Effector CD4-positive, alpha-beta T cell (primary cell): ENCODE data around the gene ARPP21.

ENCODE experiments used
- DNase-seq: peaks from one replicate; pipeline ENCODE4 v3.0.0-alpha.2; 2020

Gene ARPP21

DNA sequence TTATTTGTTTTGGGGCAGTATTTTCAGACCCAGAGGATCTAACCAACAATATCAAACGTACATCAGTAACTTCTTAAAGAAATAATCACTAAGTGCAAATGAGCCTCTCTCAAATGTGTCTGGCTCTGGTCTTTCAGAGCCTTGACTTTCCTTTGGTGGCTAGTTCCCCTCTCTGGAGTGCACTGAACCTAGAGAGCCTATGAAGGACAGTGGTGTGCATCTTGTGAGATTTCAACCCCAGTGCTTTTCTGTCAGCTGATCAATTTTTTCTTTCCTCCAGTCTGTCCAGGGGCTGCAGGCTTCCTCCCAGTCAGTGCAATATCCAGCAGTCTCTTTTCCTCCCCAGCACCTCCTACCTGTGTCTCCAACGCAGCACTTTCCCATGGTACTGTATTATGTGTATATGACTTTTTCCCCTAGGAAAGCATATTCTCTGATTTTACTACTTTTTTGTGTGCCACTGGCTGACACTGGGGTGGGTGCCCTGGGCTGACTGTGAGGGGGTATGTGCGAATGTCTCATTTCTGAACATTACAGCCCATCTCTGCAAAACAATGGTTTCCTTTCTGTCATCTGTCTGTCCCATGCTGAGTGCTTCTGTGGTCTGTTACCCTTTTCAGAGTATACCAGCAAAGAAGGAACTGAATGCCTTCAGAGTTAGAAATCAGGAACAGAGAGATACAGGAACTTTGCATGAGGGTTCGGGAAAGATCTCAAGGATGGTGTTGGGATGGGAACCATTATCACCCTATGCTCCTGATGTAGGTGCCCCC is 98.8 kb downstream of the ARPP21 start:
- no peak for DNase-seq

DNA sequence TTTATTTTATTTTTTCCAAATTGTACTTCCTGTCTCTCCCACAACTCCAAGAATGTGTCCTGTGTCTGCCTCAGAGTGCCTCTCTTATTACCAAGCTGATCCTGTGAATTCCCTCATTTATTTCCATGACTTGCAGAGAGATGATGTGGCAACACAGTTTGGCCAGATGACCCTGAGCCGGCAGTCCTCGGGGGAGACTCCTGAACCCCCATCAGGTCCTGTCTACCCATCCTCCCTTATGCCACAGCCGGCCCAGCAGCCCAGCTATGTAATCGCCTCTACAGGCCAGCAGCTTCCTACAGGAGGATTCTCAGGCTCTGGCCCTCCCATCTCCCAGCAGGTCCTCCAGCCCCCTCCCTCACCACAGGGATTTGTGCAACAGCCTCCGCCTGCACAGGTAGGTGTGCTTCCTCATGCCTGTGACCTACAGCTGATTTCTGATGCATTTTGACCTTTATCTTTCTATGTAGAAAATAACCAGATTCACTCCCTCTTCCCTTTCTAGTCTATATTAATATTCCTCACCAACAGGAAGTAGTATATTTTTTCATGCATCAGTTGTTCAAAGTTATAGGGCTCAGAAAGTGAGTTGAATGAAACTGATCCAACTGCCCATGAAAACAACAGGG is 100.0 kb downstream of the ARPP21 start:
- no peak for DNase-seq

DNA sequence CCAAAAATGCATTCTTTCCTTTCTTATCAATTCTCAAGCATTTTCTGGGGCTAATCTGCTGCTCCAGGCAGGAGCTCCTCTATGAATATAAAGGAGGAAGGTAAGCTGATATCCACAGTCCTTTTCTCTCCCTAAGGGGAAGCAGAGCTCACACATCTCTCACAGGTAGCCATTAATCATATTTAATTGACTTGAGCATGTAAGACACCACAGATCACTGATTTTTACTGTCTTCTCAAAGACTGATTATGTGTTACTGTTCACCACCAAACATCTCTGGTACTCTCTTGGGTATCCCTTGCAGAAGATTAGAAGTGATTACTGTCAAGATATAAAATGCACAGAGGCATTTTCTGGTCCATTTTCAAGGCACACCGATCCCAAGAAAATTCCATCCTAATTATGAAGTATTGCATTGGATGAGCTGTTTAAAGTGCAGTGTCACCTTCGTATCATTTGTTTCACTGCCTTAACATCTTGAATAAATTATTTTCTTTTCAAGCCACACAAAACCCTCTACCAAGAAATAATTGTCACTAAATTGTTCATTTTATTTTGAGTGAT is 100.7 kb downstream of the ARPP21 start:
- DNase-seq, result no peak

DNA sequence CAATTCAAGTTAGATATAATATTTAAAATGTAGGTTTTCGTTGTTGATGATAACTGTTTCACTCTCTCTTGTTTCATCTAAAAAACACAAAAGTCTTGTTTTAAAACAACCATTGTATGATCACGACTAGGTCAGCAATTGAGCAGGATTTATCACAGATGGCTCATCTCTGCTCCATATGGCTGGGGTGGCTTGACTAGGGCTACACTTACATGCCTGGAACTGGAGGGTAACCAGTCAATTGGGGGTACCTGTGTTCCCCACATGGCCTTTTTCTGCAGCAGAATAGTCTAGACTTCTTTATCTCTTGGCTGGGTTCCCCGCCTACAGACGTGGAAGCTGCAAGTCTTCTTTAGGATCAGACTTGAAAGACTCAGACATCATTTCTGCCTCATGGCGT is 103.9 kb downstream of the ARPP21 start:
- DNase-seq, result no peak

DNA sequence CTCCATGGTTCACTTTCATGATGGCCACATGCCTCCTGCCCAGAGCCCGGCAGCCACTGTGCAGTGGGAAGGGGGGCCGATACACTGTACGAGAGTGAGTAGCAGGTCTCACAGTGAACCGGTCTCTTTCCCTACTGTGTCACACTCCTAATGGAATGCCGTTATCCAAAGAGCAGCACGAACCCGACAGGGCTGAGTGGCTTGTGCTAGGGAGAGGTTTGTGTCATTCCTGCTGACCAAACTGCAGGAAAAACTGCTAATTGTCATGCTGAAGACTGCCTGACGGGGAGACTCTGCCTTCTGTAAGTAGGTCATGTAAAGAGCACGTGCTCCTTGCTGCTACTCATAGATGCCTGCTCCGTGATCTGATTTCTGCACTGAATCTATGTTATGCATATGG is 105.1 kb downstream of the ARPP21 start:
- no peak for DNase-seq

DNA sequence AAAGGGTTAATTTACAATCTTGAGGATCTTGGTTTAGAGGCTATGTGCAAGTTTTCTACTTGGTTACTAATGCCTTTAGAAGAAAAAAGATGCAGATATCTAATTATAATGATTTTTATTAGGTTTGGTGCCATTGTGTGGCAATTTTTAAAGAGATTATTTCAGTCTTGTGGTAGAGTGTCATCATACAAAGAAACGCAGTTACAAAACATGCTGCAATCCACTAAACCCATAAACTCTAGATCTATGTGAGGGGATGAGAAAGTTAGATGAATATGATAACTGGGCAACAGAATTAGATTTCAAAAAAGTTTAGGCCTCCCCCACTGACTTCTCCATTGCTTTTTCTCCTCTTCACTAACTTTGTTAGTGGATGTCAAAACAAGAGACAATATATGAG is 106.0 kb downstream of the ARPP21 start:
- DNase-seq, result no peak

DNA sequence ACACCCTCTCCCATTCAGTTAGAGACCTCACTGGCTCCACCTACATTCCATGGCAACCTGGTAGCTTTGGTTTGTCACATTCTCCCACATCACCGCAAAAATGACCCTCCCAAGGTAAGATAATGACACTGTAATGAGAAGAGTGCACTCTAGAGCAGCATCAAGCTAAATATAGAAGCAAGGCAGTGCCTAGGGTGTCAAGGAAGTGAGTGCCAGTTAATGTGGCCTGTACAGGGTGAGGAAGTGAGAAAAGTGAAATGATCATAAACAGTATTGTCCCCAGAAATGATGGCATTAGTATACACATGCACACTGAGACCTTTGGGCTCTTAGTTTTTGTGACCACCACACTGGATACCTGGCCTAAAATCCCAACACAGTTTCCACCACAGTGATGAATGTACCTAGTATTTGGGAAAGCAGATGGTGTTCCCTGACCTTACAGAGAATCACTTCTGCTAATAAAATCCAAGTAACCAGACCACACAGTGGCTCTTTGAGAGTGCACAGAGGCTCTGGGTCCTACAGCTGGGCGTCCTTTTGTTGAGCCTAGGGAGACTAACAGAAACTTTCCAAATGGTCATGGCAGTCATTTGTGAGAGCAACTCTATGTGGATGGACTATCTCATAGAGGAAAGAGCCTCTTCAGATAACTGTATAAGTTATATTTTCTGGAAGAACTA is 106.6 kb downstream of the ARPP21 start:
- no peak for DNase-seq

DNA sequence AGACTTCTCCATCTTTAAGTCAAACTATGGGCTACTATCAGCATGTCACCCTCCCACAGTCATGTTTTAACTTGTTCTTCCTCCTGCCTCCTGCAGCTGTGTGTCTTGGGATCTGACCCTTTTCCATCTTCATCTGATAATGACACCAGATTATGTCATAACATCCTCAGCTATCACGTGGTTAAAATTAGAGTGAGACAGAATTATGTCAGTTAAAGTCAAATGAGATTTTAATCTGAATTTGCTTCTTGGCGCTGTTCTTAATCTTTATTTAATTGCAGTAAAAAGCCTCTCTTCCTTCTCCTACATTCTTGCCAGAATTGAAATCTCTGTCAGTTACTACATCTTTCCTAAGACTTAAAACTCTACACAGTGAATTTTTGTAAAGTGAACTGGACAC is 107.2 kb downstream of the ARPP21 start:
- no peak for DNase-seq

DNA sequence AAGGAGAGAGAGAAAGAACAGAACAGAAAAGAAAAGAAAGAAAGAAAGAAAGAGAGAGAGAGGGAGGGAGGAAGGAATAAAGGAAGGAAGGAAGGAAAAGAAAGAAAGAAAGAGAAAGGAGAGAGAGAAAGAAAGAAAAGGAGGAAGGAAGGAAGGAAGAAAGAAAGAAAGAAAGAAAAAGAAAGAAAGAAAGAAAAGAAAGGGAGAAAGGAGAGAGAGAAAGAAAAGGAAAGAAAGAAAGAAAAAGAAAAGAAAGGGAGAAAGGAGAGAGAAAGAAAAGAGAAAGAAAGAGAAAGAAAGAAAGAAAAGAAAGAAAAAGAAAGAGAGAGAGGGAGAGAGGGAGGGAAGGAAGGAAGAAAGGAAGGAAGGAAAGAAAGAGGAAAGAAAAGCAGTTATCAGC is 108.8 kb downstream of the ARPP21 start:
- DNase-seq, result no peak

DNA sequence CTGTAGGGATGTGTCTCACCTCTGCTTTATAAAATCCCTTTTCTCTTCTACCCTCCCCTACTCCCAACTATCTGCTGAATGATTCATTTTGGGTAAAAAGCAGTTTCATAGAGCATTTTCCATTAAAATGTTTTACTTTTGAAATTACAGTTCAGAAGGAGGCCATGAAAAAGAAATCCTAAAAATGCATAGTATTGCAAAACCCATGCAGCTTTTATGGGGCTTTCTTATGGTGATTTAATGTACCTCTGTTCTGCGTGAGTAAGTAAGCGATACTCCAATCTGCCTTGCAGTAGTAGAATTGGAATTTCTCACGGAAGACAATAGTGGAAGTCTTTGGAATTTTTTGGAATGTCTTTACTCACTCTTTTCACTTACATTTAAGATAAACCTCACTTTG is 111.9 kb downstream of the ARPP21 start:
- DNase-seq, result no peak

DNA sequence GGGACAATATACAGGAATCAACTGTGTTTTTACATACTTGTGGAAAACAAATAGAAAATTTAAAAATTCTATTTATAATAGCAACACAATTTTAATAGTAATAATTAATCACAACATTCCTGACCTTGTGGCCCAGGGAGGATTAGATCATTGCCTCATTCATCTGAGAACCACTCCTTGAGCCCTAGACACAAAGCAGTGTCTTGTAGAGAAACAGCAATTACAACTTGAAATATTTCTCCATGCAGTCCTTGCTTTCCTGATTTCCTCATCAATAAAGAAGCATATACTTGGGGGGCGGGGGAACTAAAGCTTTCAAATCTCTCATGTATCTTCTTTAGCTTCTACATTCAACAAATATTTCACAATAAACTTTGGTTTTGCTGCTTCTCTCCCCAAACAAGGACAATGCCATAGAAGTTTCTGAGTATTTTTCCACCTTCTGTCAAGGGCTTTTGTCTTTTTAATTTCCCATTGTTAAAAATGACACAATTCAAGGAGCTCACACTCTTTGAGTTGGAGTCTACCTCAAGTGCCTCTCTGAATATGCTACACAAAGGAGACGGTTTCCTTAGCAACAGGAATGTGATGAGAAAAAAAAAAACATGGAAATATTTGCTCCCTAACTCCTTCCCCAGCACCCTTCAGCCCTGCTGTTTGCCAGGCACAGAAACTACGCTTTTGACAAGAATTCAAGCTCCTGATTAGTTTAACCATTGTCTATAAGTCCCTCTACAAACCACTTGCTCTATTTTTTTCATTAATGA is 118.8 kb downstream of the ARPP21 start:
- DNase-seq, result no peak

DNA sequence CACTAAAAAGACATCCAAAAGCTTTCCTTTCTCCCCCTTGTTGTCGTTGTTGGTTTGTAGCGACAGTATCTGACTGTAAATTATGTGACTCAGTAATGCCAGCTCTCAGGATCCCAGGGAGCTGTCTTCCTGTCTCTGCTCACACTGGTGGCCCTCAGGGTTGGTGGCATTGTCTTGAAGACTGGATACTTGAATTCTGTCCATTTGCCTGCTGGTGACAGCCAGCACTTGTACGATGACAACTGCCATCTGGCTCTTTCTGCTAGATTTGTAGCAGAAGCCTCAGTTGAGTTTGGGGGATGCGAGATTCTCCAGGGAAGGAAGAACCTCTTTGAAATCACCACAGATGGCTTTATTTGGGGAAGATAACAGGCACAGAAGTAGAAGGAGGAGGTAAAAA is 120.8 kb downstream of the ARPP21 start:
- no peak for DNase-seq

DNA sequence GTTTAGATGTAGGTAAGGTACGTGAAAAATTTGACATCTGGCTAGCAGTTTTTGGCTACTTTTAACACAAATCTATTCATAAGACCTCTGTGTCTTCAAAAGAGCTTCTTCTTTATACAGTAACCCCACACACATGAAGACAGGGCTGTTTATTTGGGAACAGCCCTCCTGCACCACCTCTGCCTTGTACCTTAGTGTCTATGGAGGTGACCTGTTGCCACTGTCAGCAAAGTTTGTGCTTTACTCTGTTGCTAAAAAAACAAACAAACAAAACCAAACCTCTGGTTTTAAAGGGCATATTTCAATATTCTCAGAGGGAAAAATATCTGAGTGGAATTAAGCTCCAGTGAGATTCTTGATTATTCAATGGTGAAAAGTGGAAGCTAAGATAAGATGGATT is 122.0 kb downstream of the ARPP21 start:
- no peak for DNase-seq

DNA sequence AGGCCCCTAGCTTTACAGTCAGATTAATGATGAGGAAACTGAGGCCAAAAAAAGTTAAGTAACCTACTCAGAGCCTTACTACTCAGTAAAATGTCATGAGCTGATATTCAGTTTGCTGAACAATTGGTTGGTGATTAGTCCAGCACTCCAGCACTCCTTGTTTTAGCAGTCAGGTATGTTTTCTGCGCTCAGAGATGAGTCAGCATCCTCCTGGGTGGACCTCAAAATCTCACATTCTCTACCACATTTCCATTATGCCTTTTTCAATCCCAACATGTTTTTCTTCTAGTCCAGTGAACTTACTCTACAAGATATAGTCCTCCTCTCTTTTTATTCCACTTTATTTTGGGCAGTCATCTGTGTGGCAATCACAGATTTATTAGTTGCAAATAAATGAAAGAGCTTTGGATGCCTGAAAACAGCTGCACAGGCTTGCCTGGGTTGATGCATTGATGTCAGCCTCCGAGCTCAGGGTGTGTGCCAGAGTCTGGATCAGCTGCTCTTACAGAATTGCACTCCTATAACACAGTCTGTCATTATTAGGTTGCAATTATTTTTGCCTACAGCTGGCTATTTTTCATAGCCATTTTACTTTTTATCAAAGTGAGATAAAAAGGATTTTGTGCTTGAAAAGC is 133.2 kb downstream of the ARPP21 start:
- DNase-seq, result no peak

DNA sequence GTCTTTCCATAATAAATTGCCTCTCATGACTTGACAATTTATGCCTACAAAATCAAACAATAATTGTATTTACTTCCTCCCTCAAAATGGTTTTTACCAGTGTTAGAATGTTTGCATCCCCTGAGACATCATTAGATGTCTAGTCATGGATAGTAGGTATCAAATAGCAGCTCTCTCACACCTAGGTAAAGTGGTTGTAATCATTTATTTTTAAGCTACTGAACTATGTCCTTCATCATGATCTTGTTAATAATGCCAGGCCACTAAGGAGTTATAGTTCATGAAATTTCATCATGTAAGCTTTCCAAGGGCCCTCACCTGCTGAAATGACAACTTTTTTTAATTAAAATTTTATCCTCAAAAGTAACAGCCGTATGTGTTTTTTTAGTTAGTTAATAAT is 134.1 kb downstream of the ARPP21 start:
- DNase-seq, result no peak

DNA sequence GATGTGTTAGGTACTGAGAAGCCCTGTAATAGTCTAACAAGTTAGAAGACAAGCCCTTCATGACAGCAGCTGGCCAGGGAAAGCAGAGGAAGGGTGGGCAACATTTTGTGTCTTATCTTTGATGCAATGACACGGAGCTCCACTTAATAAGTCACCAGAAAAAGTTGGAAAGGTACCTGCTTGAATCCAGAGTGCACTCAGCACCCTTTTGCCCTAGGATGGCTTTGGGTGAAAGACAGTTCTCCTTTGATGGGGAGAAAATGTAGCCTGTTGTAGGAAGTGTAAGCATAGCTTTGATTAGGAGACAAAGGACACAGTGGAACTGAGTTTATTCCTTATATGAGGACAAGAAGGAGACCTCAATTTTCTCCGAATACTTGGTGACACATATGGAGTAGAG is 137.0 kb downstream of the ARPP21 start:
- no peak for DNase-seq

DNA sequence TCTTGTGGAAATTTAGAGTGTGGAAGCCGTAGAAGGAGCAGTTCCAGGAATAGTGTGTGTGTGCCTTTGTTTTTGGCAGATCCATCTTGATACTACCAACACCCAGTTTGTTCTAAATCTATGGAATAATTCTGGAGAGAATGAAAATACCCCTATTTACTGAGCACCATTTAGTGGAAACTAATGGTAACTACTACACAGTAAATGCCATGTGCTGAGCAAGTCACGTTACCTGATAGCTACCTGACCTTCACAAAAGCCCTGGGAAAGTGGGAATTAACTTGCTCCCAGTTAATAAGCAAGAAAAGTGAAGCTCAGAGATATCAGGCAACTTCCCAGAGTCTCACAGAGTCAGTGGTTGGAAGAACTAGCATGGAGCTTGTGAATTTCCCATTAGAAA is 137.7 kb downstream of the ARPP21 start:
- no peak for DNase-seq

DNA sequence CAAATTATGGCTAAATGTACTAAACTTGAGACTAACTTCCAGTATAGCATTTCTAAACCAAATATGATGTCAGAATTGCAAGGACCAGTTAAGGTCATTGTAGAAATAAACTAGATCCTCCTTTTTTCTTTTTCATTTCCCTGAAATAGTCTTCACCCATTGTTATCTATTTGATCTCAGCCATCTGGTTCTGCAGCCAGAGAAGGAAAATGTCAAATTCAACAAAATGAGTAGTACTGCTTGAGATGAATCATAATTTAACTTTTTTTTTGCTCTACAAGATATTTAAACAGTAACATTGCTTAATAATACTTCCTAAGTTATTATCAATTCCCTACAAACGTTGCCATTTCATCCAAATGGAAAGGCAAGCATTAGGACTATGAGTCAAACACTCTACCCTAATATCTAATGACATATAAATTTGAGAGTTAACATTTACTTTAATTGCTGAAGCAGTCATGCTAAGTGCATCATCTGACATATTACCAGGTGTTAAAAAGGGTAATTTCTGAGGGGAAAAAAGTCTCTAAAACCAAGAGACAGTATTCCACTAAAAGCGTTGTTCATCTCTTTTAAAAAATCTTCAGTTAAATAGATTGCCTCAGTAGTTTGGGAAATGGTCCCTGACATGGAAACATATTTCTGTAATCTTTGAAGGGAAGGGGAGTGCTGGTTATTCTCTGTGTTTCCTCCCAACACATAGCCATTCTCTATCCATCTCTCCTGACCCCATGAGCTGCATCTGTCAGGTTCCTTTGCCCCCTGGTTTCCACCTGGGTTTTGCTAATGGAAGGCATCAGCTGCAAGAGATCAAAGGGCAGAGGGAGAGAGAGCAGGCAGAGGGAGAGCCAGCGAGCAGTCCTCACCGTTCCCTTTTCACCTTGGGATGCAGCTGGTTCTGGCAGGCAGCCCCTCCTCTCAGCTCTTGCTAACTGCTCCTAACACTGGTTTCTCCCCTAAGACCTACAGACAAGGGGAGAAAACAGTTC is 138.5 kb downstream of the ARPP21 start:
- no peak for DNase-seq

DNA sequence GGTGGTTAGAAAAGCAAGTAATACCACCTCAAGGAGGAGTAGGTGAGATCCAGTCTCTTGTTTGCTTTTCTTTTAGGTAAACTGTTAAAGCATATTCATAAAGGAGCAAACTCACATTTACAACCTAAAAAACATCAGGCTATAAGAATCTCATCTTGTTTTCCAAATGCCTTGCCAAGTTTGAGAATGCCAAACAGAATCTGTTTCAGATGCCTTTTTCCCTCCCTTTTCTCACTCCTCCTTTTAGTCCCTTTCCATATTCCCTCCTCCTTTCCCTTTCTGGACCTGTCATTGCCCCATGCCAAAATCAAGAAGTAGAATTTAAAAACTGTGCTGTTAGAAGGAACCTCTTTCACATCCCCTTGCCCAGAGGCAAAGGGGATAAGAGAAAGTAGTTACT is 140.3 kb downstream of the ARPP21 start:
- no peak for DNase-seq

DNA sequence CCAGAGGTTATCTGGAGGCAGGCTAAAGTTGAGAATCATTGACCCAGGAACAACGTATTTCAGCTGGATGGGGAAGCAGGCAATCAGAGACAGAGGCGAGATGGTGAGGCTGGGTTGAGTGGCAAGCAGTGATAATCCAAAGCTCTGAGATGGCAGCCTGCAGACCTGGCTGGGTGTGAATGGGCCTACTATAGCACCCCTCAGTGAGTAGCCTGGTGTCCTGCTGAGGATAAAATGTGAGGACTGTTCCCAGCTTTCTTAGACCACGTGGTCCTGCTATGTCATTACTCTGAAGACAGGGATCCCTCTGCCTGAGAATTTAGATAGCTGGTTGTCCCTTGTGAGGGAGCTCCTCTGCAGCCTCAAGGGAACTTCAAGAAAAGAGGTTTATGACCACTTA is 141.5 kb downstream of the ARPP21 start:
- no peak for DNase-seq

DNA sequence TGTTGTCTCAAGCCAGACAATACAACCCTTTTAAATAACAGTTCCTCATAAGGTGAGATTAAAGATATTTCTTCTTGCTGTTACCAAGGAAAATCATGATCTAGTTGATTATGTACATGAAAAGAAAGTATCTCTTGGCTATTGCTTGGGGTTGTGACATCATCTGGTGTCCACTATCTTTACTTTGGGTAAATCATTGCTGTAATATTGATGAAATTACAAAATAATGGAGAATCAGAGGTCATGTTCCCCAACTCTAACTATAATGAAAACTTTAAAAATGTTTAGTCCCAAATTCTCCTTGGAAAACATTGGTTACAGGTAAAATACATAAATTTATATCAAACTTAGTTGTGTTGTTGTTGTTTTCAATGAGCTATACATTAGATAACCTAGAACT is 142.2 kb downstream of the ARPP21 start:
- no peak for DNase-seq
